ENCODE measurements around the gene NPIPB12.
"Not testable (repeated sequence)": the region's sequence is repeated elsewhere in the genome, so short reads cannot be mapped to it uniquely, and the experiment has no call there.

The NPIPB12 gene

DNA sequence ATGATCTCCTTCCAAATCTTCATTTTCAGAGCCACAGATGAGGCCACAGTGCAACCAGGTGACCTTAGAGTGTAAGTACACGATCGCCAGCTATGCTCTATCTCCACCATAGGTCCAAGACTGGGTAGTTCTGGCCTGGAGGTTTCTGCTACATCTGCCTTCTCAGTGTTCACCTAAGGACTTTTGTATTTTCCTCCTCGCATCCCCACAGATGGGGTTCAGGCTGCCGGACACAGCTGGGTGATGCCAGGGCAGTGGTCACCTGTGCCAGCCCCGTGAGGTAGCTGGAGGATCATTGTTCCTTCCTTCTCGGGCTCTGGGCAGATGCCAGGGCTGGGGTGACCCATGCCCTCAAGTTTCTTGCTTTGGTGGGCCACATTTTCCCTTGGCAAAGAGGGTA is at the start of gene NPIPB12:
Gene NPIPB12, minus strand, starts transcription at position 101 of the 400 bp plus-strand sequence.
- not testable (repeated sequence) for DNase-seq (ENCODE audit: low spot score)

DNA sequence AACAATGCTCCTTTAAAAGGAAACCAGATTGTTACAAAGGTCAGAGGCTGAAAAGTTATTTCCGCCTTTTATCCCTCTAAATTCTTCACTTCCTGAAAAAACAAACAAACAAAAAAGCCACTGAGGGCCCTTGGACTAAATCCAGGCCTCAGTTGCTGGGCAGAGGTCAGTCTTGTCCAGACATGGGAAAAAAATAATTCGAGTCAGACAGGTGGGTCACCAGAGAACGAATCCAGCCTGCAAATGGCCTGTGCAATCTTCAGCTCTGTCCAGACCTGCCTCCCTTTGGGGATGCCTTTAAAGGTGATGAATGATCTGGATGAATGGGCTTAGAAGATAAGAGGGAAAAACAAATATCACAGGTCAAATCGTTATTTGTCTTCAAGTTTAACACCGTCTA is 15.3 kb upstream of the NPIPB12 start:
- DNase-seq (ENCODE audit: low spot score), result not testable (repeated sequence)

DNA sequence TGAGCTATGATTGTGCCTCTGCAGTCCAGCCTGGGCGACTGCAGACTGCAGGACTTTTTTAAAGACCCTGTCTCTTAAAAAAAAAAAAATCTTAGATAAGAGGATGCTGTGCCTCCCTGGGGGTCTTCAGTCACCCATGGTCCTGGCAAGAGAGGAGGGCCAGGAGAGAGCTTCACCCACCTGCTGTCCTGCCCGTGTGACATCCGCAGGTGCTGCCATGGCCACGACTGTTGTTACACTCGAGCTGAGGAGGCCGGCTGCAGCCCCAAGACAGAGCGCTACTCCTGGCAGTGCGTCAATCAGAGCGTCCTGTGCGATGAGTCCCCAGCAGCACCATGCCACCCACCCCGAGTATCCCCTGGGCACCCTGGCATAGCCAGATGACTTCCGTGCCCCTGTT is 23.9 kb downstream of the NPIPB12 start:
- not testable (repeated sequence) for DNase-seq (ENCODE audit: low spot score)

DNA sequence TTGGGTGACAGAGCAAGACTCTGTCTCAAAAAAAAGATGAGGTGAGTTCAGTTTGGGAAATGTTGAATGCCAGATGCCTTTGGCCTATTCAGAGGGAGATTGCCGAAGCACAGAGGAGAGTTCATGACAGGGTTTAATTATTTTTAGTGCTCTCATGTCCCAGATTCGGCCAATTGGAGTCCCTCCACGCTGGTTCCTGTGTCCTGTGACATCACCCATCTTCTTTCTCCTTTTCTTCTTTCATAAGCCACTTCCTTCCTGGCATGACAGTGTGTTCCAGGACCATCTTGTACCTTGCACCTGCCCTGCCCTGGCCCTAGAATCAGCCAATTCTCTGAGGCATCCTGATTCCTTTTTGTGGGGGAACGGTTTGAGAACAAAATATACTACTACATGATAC is 34.1 kb downstream of the NPIPB12 start:
- not testable (repeated sequence) for DNase-seq (ENCODE audit: low spot score)

DNA sequence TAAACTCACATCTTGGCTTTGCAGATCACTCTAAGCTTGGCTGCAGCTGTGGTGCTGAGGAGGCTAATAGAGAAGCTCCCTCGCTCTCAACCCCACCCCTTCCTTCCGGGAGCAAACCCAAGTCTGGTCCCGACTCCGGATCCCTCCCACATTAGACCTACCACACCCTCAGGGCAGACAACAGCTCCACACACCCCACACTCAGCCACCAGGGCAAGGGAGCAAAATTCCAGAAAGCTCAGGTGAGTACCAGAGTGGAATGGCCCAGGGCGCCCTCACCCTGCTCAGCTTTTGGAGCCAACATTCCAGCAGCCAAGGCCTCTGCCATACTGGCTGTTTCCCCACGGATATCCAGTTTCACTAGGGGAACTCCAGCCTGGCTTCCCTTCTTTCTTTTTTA is 36.5 kb downstream of the NPIPB12 start:
- not testable (repeated sequence) for DNase-seq (ENCODE audit: low spot score)

DNA sequence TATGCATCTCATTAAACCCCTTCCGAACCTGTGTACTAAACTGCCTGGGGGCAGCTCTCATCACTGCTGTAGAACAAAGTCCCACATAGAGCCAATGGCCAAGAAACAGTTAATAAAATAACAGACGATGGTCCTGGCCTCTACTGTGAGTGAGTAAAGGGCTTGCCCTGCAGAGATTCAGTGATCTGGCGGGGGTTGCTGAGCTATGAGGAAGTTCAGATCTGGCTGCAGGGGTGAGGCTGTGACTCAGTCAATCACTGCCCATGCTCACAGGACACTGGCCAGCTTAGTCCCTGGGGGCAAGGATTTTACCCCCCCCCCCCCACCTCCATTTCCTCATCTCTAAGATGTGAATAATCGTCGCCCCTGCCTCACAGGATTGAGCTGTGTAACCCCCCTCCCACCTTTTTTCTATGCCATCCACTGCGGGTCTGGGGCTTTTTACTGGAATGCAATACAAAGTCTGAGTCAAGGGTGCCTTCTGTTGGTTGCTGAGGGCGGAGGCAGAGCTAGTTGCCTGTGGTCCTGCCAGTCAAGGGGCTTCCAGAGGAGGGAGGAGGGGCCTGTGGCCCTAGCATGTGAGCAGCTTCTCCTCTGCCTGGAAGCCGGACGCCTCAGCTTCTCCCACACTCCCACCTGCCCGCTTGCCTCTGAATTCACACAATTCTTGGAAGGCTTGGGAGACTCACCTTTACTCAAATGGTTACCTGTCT is 38.4 kb downstream of the NPIPB12 start:
- DNase-seq (ENCODE audit: low spot score), result not testable (repeated sequence)

DNA sequence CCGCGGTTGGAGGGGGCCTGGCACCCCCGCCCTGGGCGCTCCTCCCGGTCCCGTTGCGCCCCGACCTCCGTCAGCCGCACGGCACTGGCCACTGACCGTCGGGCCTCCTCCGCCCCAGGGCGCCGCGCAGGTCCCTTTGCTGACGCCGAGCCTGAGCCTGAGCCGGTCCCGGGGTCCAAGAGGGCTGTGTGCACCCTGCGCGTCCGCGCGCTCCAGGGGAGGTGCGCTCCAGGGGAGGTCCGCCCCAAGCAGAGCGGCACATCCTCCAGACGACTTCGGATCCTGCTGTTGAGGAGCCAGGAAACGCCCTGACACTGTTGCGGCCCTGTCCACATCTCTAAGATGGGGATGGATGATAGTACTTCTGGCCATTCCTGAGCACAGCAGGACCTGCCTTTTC is 39.3 kb downstream of the NPIPB12 start:
- DNase-seq (ENCODE audit: low spot score), result not testable (repeated sequence)

DNA sequence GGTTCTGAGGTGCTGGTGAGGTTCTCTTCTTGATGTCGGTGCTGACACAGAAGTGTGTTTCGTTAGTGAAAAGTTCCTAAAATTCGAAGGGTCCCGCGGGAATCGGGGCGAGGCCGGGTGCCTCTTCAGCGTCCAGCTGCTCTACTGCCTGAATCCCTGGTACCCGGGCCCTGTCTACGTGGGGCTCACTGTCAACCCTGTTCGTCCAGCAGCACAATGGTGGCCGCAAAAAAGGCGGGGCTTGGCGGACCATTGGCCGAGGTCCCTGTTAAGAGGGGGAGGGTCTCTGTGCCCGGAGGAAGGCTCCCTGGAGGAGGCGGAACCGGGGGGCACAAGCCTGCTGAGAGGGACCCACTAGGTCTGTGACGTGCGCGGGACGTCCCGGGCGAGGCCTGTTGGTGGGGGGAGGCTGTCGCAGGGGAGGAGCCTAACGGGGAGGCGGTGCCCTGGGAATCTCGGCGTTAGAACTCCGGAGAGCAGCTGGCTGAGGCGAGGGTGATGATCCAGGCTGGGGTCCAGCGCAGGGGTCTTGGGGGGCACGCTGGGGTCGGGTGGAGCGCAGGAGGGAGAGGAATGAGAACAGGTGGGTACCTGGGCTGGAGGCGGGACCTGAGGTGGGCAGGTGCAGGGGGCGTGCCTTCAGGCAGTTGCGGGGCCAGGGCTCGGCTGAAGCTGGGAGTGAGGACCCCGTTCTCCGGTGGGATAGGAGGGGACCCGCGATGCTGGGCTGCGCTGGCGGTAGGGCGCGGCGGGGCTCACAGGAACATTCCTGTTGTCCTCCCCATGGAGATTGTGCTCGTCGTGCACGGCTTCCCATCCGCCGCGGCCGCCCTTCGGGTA is 40.0 kb downstream of the NPIPB12 start:
- not testable (repeated sequence) for DNase-seq (ENCODE audit: low spot score)

DNA sequence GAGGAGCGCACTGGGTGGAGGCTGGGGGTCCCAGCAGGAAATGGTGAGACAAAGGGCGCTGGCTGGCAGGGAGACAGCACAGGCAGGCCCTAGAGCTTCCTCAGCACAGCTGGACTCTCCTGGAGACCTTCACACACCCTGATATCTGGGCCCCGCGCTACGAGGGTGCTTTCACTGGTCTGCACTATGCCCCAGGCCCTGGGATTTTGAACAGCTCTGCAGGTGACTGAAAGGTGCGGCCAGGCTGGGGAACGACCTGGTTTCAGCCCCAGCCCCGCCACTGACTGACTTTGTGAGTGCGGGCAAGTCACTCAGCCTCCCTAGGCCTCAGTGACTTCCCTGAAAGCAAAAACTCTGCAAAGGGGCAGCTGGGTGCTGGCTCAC is 45.6 kb downstream of the NPIPB12 start:
- DNase-seq (ENCODE audit: low spot score), result not testable (repeated sequence)

DNA sequence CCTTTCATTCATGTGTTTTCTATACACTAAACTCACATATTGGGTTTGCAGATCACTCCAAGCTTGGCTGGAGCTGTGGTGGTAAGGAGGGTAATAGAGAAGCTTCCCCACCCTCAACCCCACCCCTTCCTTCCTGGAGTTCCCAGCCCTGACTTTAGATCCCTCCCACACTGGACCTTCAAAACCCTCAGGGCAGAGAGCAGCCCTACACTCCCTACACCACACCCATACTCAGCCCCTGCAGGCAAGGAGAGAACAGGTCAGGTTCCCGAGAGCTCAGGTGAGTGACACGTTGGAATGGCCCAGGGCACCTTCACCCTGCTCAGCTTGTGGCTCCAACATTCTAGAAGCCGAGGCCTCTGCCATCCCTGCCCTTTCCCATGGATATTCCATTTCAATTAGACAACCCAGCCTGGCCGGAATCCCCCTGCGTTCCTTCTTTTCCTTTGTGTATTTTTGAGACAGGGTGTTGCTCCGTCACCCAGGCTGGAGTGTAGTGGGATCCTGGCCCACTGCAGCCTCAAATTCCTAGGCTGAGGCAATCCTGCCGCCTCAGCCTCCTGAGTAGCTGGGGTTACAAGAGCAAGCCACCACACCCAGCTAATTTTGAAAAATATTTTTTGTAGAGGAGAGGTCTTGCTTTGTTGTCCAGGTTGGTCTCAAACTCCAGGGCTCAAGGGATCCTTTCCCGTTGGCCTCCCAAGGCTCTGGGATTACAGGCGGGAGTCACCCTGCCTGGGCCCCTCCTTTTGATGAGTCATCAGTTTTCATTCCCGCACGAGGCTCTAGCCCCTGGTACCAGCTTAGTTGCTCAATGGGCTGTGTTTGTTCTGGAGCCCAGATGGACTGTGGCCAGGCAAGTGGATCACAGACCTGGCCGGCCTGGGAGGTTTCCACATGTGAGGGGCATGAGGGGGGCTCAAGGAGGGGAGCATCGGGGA is 46.2 kb downstream of the NPIPB12 start, which contains the start of gene SULT1A4:
Gene SULT1A4, plus strand, starts transcription at position 208 of the 941 bp plus-strand sequence. CDS start 1,473 bp downstream, outside the sequence.
- DNase-seq (ENCODE audit: low spot score), result not testable (repeated sequence)

DNA sequence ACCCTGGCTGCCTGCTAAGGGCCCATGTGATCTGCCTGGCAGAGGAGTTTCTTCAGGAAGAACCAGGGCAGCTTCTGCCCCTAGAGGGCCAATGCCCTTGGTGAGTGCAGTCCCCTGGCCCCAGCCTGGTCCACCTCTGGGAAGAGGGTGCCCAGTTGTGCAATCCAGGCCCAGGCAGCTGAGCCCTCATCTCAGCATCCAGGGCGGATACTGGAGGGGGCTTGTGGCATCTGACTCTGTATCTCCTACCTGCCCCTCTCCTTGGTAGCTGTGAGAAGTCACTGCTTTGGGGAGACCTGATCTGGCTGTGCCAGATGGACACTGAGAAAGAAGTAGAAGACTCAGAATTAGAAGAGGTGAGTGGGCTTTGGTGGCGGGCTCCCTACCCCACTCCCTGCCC is 48.5 kb downstream of the NPIPB12 start:
- not testable (repeated sequence) for DNase-seq (ENCODE audit: low spot score)

DNA sequence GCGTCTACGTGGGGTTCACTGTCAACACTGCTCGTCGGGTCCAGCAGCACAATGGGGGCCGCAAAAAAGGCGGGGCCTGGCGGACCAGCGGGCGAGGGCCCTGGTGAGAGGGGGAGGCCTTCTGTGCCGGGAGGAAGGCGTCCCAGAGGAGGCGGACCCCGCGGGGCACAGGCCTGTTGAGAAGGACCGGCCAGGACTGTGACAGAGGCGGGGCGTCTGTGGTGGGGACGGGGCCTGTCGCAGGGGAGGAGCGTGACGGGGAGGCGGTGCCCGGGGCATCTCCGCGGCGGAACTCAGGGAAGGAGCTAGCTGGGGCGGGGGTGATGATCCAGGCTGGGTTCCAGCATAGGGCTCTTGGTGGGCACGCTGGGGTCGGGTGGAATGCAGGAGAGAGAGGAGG is 51.4 kb downstream of the NPIPB12 start:
- not testable (repeated sequence) for DNase-seq (ENCODE audit: low spot score)

DNA sequence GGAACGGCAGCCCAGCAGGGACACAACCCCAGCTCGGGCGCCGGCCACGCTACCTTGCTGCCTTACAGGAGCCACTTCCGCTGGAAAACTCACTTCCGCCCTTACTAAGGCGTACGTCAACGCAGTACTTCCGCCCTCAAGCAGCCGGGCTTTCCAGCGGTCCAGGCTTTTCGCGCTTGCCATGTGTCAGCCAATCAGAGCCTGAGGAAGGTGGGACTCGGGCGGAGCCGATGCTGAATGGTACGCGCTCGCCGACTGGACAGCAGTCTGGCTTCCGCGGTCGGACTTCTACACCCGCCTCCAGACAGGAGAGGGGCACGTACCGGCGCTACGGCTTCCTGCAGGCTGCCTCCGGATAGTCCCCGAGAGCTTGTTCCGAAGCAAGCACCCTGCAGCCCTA is 51.9 kb downstream of the NPIPB12 start, which contains the start of the genes BOLA2 and SLX1B:
Gene BOLA2, minus strand, starts transcription at position 83 of the 400 bp plus-strand sequence. CDS start 98 bp downstream, outside the sequence.
Gene SLX1B, plus strand, starts transcription at position 265 of the 400 bp plus-strand sequence.
- not testable (repeated sequence) for DNase-seq (ENCODE audit: low spot score)

DNA sequence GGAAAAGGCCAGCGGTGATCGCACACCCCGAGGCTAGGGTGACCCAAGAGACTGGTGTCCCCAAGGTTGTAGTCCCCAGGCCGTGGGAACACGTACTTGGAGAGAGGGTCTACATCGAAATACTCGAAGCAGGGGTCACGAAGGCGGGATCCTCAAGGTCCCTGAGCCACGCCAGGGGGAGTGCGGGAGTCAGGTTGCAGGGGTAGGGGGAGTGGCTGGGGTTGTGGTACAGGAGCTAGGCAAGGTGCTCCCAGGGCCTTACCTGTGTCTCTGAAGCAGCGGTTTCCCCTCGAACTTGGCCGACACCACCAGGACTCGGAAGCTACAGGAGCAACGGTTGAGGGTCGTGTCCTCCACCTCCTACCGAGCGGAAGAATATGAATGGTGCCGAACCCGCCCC is 52.5 kb downstream of the NPIPB12 start:
- not testable (repeated sequence) for DNase-seq (ENCODE audit: low spot score)
